HEK293T (cell line): ENCODE results near the gene FGF21.

ENCODE experiments used
- ARNT ChIP-seq: fragments of 450-650 bp; IDR thresholded peaks from 2 replicates; pipeline ENCODE4 v1.6.1; 2017; ENCODE audit warnings: mild to moderate bottlenecking
- BHLHE40 ChIP-seq: fragments of 450-650 bp; IDR thresholded peaks from 2 replicates; pipeline ENCODE4 v1.6.1; 2016; ENCODE audit warnings: mild to moderate bottlenecking, moderate library complexity, borderline replicate concordance
- ELF4 ChIP-seq: fragments of 450-650 bp; IDR thresholded peaks from 2 replicates; pipeline ENCODE4 v1.6.1; 2017; ENCODE audit warnings: antibody characterized with exemption
- FOXA1 ChIP-seq: fragments of 450-650 bp; IDR thresholded peaks from 2 replicates; pipeline ENCODE4 v1.6.1; 2016; ENCODE audit warnings: mild to moderate bottlenecking
- FOXK2 ChIP-seq: fragments of 450-650 bp; IDR thresholded peaks from 2 replicates; pipeline ENCODE4 v1.6.1; 2016; ENCODE audit warnings: mild to moderate bottlenecking
- FOXM1 ChIP-seq: fragments of 450-650 bp; IDR thresholded peaks from 2 replicates; pipeline ENCODE4 v1.6.1; 2017; ENCODE audit warnings: mild to moderate bottlenecking, borderline replicate concordance
- HDGF ChIP-seq: fragments of 450-650 bp; IDR thresholded peaks from 2 replicates; pipeline ENCODE4 v1.6.1; 2017; ENCODE audit warnings: antibody characterized with exemption, borderline replicate concordance
- L3MBTL2 ChIP-seq: fragments of 450-650 bp; conservative IDR thresholded peaks from 2 replicates; pipeline ENCODE4 v1.6.1; 2016; ENCODE audit warnings: mild to moderate bottlenecking
- NFRKB ChIP-seq: fragments of 450-650 bp; IDR thresholded peaks from 2 replicates; pipeline ENCODE4 v1.6.1; 2016; ENCODE audit warnings: mild to moderate bottlenecking, moderate library complexity
- PKNOX1 ChIP-seq: fragments of 450-650 bp; IDR thresholded peaks from 2 replicates; pipeline ENCODE4 v1.6.1; 2016
- SP1 ChIP-seq: fragments of 450-650 bp; IDR thresholded peaks from 2 replicates; pipeline ENCODE4 v1.6.1; 2017
- SUZ12 ChIP-seq: fragments of 450-650 bp; IDR thresholded peaks from 2 replicates; pipeline ENCODE4 v1.6.1; 2016; ENCODE audit warnings: mild to moderate bottlenecking
- ZNF384 ChIP-seq: fragments of 450-650 bp; IDR thresholded peaks from 2 replicates; pipeline ENCODE4 v1.6.1; 2016

GRCh38 chr19:48751845-48752495, 3.4 kb upstream of the FGF21 start:
- TF ChIP-seq FOXA1 (no peak), SUZ12 (no peak), PKNOX1 (no peak), SP1 (no peak), L3MBTL2 (no peak), FOXM1 (no peak), NFRKB (no peak), FOXK2 (no peak), BHLHE40 (no peak), ZNF384 (no peak), ARNT (no peak), HDGF (no peak), ELF4 (no peak)
